GM08714 (cell line): ENCODE results near the gene BTBD17.
"Not testable (repeated sequence)": the region's sequence is repeated elsewhere in the genome, so short reads cannot be mapped to it uniquely, and the experiment has no call there.

ENCODE experiments used
- H3K4me3 ChIP-seq: fragments of 200-500 bp; sonication (Bioruptor generic); 2 replicates; pipeline ENCODE4 v1.5.1; 2014; ENCODE audit warnings: mild to moderate bottlenecking, low read length, inconsistent platforms
- ZNF274 ChIP-seq: IDR thresholded peaks from 2 replicates; pipeline ENCODE4 v1.6.1; 2012; ENCODE audit warnings: mild to moderate bottlenecking, low read depth, low read length

The BTBD17 gene

GRCh38 chr17:74361230-74362068 is at the start of gene BTBD17:
Gene BTBD17 (minus strand): TSS chr17:74361868. CDS start chr17:74361819, 49 bp downstream.
- TF ChIP-seq ZNF274: no peak
- H3K4me3 ChIP-seq: no peak within 1 kb of the TSS

GRCh38 chr17:74410001-74410443 is 48.4 kb upstream of the BTBD17 start:
- no peak for TF ChIP-seq ZNF274
- H3K4me3 ChIP-seq: no peak overlapping the region

GRCh38 chr17:74408815-74409214 is 47.1 kb upstream of the BTBD17 start:
- TF ChIP-seq ZNF274: no peak
- H3K4me3 ChIP-seq: no peak overlapping the region

DNA sequence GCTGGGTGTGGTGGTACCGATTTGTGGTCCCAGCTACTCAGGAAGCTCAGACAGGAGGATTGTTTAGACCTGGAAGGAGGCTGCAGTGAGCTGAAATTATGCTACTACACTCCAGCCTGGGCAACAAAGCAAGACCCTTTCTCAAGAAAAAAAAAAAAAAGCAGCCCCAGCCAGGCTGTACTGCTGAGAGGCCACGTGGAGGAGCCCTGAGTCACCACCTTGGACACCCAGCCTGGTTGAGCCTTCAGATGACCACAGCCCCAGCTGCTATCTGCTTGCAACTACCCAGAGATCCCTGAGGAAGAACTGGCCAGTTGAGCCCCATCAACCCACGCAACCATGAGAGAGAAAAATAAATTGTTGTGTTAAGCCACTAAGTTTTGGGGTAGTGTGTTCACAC is 46.6 kb upstream of the BTBD17 start:
- no peak overlapping the region for H3K4me3 ChIP-seq
- TF ChIP-seq ZNF274: no peak

DNA sequence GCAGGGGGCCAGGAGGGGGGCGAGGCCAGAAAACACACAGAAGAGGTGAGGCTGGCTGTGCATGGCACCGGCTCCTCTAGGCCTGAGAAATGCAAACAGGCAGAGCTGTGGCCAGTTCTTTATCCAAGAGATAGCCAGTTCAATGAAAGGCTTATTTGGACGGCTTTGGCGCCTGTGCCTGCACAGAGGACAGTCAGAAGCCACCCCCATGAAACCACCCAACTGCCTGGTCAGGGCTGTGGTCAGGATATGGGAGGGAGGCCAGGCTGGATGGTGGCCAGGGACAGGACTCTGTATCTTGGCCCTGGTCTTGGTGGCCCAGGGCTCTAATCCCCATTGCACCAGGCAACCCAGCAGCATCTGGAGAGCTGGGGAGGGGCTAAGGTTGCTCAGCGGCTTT is 45.7 kb upstream of the BTBD17 start:
- no peak overlapping the region for H3K4me3 ChIP-seq
- no peak for TF ChIP-seq ZNF274

GRCh38 chr17:74405311-74405710 is 43.6 kb upstream of the BTBD17 start:
- not testable (repeated sequence) for H3K4me3 ChIP-seq

- no peak overlapping the region for H3K4me3 ChIP-seq
- TF ChIP-seq ZNF274: no peak
Observed at GRCh38 chr17:74404789-74405188, 43.1 kb upstream of the BTBD17 start.

DNA sequence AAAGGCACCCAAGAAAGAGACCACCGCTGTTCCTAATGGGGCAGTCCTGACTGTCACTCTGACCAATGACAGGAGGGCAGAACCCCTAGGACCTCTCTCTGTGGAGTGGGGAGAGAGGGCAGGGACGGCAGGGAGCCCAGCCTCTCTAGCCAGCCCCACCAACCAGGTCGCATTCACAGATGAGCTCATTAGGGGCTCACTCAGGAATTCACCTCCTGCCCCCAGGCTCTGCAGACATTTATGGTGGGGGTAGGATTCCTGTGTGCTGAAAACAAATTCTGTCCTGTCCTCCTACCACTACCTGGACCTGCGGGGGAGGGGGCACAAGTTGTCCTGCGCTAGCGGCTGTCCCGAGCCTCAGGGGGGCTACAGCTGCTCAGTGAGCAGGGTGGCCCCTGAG is 42.5 kb upstream of the BTBD17 start:
- TF ChIP-seq ZNF274: no peak
- no peak overlapping the region for H3K4me3 ChIP-seq

- no peak for TF ChIP-seq ZNF274
- no peak overlapping the region for H3K4me3 ChIP-seq
Observed at GRCh38 chr17:74403512-74404137, 42.0 kb upstream of the BTBD17 start.

- H3K4me3 ChIP-seq: no peak overlapping the region
- TF ChIP-seq ZNF274: no peak
Observed at GRCh38 chr17:74402048-74402447, 40.4 kb upstream of the BTBD17 start.

DNA sequence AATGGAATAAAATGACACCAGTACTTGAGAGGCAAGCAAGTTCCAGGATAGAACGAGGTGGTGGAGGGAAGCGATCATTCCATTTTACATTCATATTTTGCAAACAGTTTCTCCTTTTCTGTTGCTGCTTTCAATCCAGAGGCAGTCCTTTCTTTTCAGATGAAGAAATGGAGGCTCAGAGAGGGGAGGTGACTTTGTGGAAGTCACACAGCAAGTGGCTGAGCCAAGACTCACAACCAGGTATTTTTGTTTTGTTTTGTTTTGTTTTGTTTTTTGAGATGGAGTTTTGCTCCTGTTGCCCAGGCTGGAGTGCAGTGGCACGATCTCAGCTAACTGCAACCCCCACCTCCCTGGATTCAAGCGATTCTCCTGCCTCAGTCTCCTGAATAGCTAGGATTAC is 34.9 kb upstream of the BTBD17 start:
- no peak for TF ChIP-seq ZNF274
- H3K4me3 ChIP-seq: no peak overlapping the region

- no peak overlapping the region for H3K4me3 ChIP-seq
- TF ChIP-seq ZNF274: no peak
Observed at GRCh38 chr17:74394977-74395376, 33.3 kb upstream of the BTBD17 start.

- TF ChIP-seq ZNF274: no peak
- H3K4me3 ChIP-seq: no peak overlapping the region
Observed at GRCh38 chr17:74394275-74394950, 32.7 kb upstream of the BTBD17 start.

GRCh38 chr17:74393346-74393942 is 31.8 kb upstream of the BTBD17 start:
- no peak for TF ChIP-seq ZNF274
- H3K4me3 ChIP-seq: no peak overlapping the region

DNA sequence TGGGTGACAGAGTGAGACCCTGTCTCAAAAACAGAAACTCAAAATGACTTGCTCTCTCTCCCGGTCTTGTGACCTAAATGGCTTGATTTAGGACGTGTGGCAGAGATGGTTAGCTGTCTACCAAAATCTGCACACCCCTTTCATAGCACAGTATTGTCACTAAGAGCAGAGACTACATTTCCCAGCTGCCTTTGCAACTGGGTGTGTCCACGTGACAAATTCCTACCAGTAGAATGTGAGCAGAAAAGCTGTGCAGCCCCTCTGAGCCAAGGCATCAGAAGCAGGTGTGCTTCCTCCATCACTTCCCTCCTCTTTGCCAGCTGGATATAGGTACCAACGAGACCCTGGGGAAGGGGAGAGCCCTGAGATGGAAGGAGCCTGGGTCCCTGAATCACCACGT is 31.2 kb upstream of the BTBD17 start:
- no peak for TF ChIP-seq ZNF274

DNA sequence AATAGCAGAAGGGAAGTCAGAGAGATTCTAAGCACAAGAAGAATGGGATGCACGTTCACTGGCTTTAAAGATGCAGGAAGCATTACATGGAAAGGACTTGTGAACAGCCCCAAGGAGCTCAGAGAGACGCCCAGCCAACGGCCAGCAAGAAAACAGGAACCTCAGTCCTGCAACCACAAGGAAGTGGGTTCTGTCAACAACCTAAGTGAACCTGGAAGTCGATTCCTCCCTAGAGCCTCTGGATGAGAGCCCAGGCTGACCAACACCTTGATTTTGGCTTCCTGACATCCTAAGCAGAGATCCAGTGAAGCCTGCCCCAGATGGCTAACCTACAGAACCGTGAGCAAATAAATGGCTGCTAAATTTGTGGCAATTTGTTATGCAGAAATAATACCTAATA is 30.1 kb upstream of the BTBD17 start:
- no peak for TF ChIP-seq ZNF274

More for the DNA sequence above, 31.2 kb upstream of the BTBD17 start:
- no peak overlapping the region for H3K4me3 ChIP-seq

More for the DNA sequence above, 30.1 kb upstream of the BTBD17 start:
- no peak overlapping the region for H3K4me3 ChIP-seq
